GM19043 (cell line): Measurements from ENCODE around the gene ANO2.
"Not testable (repeated sequence)": the region's sequence is repeated elsewhere in the genome, so short reads cannot be mapped to it uniquely, and the experiment has no call there.

Source experiments
- ATAC-seq: cut with Tn5 transposase; IDR thresholded peaks from one replicate; pipeline ENCODE4 v1.9.1; 2021; ENCODE audit warnings: low read depth; ENCODE audit not compliant: unreplicated experiment

The ANO2 gene

DNA sequence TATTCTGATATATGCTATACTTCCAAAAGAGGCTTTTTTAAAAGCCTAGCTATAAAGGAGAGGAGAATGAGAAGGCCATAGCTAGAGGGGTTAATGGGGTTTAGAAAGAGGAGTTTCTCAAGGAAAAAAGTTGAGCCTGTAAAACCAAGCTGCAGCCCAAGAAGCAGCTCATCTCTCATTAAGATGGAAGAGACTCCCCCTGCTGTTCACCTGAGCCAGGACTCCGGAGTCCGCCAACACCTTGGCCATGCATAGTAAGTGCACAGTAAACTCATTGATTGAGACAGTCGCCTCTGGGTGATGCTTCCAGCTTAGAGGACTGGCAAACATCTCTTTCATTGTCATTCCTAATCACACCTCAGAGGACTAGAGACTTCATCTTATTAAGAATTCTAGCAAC, 46.2 kb downstream of the ANO2 start:
- no peak for ATAC-seq

DNA sequence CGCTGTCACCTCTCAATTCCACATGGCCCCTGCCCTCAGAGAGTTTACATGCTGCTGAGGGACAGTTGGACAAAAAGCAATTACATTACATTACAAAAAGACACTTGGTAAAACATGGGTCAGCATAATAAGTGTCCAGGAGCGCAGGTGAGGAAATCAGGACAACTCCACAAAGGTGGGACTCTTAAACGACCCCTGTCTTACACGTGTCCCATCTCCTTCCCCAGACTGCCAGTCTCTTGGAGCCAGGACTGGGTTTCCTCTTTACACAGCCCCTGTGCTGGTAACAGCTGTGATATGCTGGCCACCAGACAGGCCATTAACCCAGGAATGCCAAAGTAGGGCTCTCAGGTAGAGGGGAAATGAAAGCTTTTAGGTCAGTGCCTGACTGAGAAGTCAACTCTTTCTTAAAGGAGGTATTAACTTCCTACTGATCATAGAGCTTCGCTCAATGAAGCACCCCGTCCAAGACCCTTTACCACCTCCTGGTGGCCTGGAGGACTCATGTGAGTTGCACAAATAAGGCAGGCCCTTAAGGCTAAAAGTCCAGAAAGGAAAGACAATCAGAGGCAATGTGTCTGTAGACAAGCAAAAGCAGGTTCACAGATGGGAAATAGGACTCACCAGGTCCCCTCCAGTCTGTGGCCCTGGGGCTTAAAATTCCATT, 55.5 kb downstream of the ANO2 start:
- ATAC-seq = no peak

- ATAC-seq = no peak
Measured at GRCh38 chr12:5888816-5889315, 56.2 kb downstream of the ANO2 start.

DNA sequence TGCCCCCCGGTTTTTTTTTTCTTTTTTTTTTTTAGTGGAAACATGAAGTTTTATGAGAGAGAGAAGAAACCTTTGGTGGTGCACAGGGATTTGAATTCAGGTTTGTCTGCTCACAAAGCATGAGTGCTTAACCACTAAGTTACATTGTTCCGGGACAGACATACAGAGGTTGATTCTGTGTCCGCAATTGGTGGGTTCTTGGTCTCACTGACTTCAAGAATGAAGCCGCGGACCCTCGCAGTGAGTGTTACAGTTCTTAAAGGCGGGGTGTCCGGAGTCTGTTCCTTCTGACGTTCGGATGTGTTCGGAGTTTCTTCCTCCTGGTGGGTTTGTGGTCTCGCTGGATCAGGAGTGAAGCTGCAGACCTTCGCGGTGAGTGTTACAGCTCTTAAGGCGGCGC, 57.2 kb downstream of the ANO2 start:
- not testable (repeated sequence) for ATAC-seq

DNA sequence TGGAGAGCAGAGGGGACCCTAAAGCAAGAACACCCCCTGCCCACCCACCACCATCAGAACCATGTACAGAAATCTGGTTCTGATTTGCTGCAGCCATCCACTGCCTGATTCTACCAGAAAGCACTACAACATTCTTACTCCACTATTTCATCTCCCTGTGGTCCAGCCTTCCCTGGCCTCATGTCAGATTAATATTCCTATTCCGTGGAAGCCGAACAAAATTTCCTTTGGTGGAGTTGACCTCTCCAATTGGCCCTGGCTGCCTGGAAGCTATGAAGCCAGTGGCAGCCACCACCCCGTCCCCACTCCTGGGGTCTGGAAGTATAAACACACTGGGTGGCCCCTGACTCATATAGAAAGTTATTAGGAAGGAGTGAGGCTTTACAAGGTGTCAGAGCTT, 60.2 kb downstream of the ANO2 start:
- no peak for ATAC-seq

DNA sequence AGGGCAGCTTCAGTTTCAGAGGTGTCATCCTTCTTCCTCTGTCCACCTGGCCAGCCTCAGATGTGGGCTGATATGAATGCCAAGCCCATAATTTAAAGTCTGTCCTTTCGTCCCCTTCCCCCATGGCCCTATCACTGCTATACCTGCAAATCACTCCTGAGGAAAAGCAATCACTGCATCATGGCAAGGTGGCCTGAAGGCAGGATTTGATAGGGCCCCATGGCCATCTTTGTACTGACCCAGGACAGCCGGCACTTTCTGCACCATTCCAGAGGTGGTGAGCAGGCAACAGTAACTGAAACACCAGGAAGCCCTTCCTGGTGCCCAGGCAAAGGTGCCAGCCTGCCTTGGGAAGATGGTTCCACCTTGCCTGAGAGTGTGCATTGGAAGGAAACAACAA, 60.8 kb downstream of the ANO2 start:
- ATAC-seq = no peak

GRCh38 chr12:5882511-5883190, 62.4 kb downstream of the ANO2 start:
- no peak for ATAC-seq

DNA sequence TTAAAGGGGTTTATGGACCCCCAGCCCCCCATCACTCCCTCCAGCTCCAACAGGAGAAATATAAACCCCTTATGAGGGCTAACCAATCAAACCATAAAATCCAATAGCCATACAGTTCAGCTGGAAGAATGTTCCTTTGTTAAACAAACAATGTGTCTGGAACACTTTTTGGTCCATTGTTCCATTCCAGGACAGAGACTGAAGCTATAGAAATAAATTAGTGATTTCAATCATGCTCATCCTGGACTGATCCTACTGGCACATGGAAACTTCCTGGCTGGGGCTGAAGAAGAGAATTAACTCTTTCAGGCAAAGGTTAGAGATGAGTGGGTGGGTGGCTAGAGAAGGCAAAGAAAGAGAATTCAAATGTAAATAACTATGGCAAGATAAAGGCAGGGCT, 63.4 kb downstream of the ANO2 start:
- ATAC-seq = no peak

DNA sequence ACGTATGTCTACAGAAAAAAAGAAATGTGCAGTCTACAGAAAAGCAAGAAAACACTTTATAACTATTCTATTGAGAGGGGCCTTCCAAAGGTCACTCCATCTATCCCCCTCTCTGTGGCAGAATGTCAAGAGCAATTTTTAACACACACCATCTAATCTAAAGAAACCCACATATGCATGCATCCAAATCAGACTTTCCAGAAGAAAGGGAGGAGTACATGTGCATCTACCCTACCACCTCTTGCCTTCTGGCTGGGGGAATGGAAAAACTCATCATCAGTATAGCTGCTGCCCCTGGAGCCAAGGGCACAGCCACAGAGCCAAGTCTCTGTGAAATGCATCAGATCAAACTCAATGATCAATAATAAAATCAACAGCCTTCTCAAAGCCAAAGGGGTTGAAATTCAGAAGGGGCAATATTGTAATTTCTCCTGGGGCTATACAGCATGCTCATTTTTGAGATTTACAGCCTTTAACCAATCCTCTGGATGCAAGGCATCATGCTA, 63.9 kb downstream of the ANO2 start:
- ATAC-seq = no peak

- no peak for ATAC-seq
Measured at GRCh38 chr12:5875851-5876250, 69.2 kb downstream of the ANO2 start.

DNA sequence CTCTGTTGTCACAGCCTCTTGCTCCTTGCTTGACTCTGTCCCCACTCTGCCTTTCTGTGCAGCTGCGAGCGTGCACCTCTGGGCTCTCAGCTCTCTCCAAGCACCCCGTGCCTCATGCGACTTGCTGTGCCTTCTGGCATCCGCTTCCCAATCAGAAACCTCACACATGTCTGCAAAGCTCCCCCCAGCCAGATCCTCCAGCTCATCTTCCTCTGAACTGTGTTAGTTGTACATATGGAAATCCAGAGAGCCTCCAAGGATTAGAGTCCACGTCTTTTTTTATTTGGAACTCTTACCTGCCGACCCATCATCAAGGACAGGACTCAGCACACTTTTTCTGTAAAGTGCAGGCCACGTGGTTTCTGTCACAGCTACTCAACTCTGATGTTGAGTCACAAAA, 70.5 kb downstream of the ANO2 start:
- no peak for ATAC-seq

GRCh38 chr12:5873281-5873919, 71.7 kb downstream of the ANO2 start:
- ATAC-seq = no peak

GRCh38 chr12:5872745-5873144, 72.3 kb downstream of the ANO2 start:
- no peak for ATAC-seq

GRCh38 chr12:5871741-5872140, 73.3 kb downstream of the ANO2 start:
- no peak for ATAC-seq

DNA sequence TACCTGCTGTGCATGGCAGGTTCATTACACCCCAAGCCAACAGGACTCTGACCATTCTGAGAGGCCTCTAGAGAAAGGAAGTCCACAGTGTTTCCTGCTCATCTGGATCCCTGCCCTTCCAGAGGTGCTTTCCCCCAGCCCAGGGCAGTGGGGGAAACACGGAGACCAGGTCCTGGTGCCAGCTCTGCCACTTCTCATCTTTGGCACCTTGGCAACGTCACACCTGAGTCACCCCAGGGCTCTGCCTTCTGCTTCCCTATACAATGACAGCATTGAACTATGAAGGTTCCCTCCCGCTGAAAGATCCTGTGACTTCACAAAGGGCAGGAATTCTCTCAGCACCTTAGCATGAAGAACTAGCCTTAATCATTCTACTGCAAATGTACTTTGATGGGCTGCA, 74.9 kb downstream of the ANO2 start:
- no peak for ATAC-seq

DNA sequence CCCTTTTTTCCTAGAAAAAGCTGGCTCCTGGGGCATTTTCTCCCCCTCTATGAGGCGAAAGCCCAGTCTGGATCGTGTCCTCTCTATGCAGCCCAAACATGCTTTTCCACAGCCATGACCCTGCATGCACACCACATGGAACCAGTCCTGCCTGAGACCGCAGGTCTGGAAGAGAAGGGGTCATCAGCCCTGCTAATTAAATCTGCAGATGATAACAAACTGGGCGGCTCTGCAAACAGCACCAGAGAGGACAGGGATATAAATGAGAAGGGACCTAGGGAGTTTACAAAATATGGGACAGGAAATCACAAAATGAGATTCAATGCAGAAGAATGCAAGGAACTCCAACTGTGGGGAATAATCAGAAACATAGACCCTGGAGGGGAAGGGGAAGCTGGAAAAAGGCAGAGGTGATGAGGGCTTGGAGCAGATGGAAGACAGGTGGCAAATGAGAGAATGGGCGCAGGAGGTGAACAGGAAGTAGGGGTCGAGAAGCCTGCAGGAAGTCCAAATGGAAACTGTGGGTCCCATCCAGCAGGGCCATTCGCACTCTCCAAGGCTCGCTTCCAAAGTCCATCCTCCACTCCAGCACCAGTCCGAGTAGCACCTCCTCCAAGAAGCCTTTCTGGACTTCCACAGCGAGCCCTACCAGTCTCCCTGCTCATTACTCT, 76.3 kb downstream of the ANO2 start:
- no peak for ATAC-seq

DNA sequence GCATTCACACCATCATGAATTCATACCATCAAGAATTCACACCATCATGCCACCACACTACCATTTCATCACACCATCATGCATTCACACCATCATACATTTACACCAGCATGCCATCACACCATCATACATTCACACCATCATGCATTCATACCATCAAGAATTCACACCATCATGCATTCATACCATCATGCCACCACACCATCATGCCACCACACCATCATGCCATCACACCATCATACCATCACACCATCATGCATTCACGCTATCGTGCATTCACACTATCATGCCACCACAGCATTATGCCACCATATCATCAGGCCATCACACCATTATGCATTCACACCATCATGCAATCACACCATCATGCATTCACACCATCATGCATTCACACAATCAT, 79.7 kb downstream of the ANO2 start:
- ATAC-seq = no peak

DNA sequence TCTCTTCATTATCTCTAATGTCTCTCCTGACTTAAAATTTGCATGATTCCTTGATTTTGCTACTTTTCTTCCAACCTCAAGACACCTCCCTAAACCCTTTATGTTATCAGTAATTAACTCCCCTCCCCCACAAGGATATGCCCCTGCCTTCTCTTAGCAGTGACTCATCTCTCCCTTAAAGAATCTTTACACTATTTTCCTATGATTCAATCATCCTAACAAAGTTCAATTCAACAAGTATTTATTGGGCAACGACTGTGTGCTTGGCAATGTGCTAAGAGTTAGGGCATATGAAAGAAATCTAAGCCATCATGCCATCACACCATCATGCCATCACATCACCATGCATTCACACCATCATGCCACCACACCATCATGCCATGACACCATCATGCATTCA, 80.1 kb downstream of the ANO2 start:
- ATAC-seq = no peak

DNA sequence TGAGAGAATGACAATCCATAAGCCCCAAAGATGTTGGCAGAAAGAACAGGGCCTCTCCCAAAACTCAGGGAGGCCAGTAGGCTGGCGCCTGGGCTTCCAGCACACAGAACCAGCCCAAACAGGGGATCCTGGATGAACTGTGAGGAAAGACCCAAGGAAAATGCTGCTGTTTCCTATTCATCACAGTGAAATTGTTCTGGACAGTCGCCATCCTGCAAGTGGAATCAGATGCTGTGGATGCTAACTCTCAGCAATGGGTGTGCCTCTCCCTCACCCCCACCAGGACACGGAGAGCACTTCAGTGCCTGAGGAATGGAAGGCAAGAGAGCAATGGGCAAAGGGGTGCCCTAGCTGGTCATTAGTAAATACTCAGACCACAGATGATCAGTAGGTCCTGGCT, 80.8 kb downstream of the ANO2 start:
- ATAC-seq = no peak

- no peak for ATAC-seq
Measured at GRCh38 chr12:5861416-5861815, 83.6 kb downstream of the ANO2 start.

- no peak for ATAC-seq
Measured at GRCh38 chr12:5856692-5857091, 88.4 kb downstream of the ANO2 start.
